Measurements from ENCODE around the gene FAR1.
A peak's percentile ranks its signal among the peaks of the same experiment; 100 is the strongest.

Gene FAR1

GRCh38 chr11:13663631-13664071, 4.8 kb upstream of the FAR1 start:
- no peak for DNase-seq (ENCODE audit: low read depth)

GRCh38 chr11:13664351-13664750, 4.1 kb upstream of the FAR1 start:
- H3K4me3 ChIP-seq (ENCODE audit: low read depth, low read length) = no peak overlapping the region
- no peak for TF ChIP-seq CTCF (IDR thresholded peaks at IDR 0.05; ENCODE audit: insufficient read depth, low read depth, low read length, missing control alignments)
- DNase-seq (ENCODE audit: low read depth) = no peak

More at GRCh38 chr11:13663631-13664071, 4.8 kb upstream of the FAR1 start:
- no peak overlapping the region for H3K4me3 ChIP-seq (ENCODE audit: low read depth, low read length)
- no peak for TF ChIP-seq CTCF (IDR thresholded peaks at IDR 0.05; ENCODE audit: insufficient read depth, low read depth, low read length, missing control alignments)

GRCh38 chr11:13666708-13667107, 1.8 kb upstream of the FAR1 start:
- no peak for TF ChIP-seq CTCF (IDR thresholded peaks at IDR 0.05; ENCODE audit: insufficient read depth, low read depth, low read length, missing control alignments)
- DNase-seq (ENCODE audit: low read depth) = no peak
- H3K4me3 ChIP-seq (ENCODE audit: low read depth, low read length) = no peak overlapping the region

- peak; percentile 60 for DNase-seq (ENCODE audit: low read depth)
- TF ChIP-seq CTCF (IDR thresholded peaks at IDR 0.05; ENCODE audit: insufficient read depth, low read depth, low read length, missing control alignments) = no peak
- peak overlapping the region; percentile 91 for H3K4me3 ChIP-seq (ENCODE audit: low read depth, low read length)
Observed at GRCh38 chr11:13667245-13667644, 1.2 kb upstream of the FAR1 start.

- H3K4me3 ChIP-seq (ENCODE audit: low read depth, low read length) = peak overlapping the region; percentile 91
- TF ChIP-seq CTCF (IDR thresholded peaks at IDR 0.05; ENCODE audit: insufficient read depth, low read depth, low read length, missing control alignments) = no peak
- DNase-seq (ENCODE audit: low read depth) = no peak
Observed at GRCh38 chr11:13667795-13668101, 720 bp upstream of the FAR1 start.

GRCh38 chr11:13668957-13669521, 571 bp downstream of the FAR1 start:
- H3K4me3 ChIP-seq (ENCODE audit: low read depth, low read length) = peak overlapping the region; percentile 97
- DNase-seq (ENCODE audit: low read depth) = peak; percentile 80
- no peak for TF ChIP-seq CTCF (IDR thresholded peaks at IDR 0.05; ENCODE audit: insufficient read depth, low read depth, low read length, missing control alignments)

All from GM12865 (cell line).